Pancreas (tissue), 10 donors: ENCODE results near the gene ULK4. TPM values are rescaled to one million over a fixed set of nuclear protein-coding genes. Genes with fewer than 3 reads are reported as not detected.
A peak's percentile ranks its signal among the peaks of the same experiment; 100 is the strongest.

Experiments used
- ATAC-seq, 4 donors: fragments of 200-7000 bp; cut with Tn5 transposase; one replicate each; pipeline versions ENCODE4 v1.8.0 to v1.9.1; 2020; ENCODE audit warnings: mild to moderate bottlenecking in 4 of 4, moderate library complexity in 4 of 4
- DNase-seq, 6 donors: peaks; one replicate each; pipeline ENCODE4 v3.0.0-alpha.2; 2020
- FAIRE-seq: peaks from 2 replicates; lab custom pipeline; 2012; peaks lifted over from hg19 to GRCh38; lab: Jason Lieb, UNC
- H3K27ac ChIP-seq, 4 donors: fragments of 200-600 bp; sonication (generic); 1 replicate in 3 of 4; 2 replicates in 1 of 4; pipeline versions ENCODE4 v1.5.0 to v1.8.0; 2020
- H3K27me3 ChIP-seq, 4 donors: fragments of 200-600 bp; one replicate each; pipeline ENCODE4 v1.8.0; 2021
- H3K36me3 ChIP-seq, 3 donors: fragments of 200-600 bp; sonication (generic) in 1 of 3; one replicate each; pipeline versions ENCODE4 v1.5.0 to v1.8.0; 2020 to 2021
- H3K4me1 ChIP-seq, 3 donors: fragments of 200-600 bp; one replicate each; pipeline ENCODE4 v1.8.0; 2021
- H3K4me3 ChIP-seq, 4 donors: fragments of 200-600 bp; sonication (generic) in 2 of 4; one replicate each; pipeline versions ENCODE4 v1.5.0 to v1.8.0; 2020 to 2021
- H3K9me3 ChIP-seq, 4 donors: fragments of 200-600 bp; one replicate each; pipeline ENCODE4 v1.8.0; 2021
- WGBS, 2 donors: extraction: QIAGEN DNeasy Blood & Tissue Kit; methylation state at CpG; one replicate each; pipeline ENCODE4 v1.1.7; 2013; 5-methylcytosine and 5-hydroxymethylcytosine counted together
- intact Hi-C, 3 donors: fragments of 100-400 bp; cut with DNase I; formaldehyde crosslinking; loops; one replicate each; pipeline versions ENCODE4 v1.11.1 to v1.14.2; 2022
- polyA plus RNA-seq, 2 donors: library from polyadenylated mRNA; stranded (reverse); fragments of 200-250 nt; gene quantifications; one replicate each; pipeline ENCODE4 v1.2.3, GENCODE V29; 2013
- total RNA-seq, 6 donors: library from RNA; stranded (reverse); fragmentation: NEBNext Ultra II Directional in 4 of 6; extraction: Animal tissue kit (Norgen Biotek cat#: 25700) in 4 of 6; gene quantifications; one replicate each; pipeline versions ENCODE4 v1.2.1 to v1.2.4, GENCODE V29; 2021 to 2023
- TF ChIP-seq, protein P1 (sequence below), 4 donors: fragments of 200-600 bp; sonication (generic) in 3 of 4; IDR thresholded peaks; one replicate each; pipeline versions ENCODE4 v1.5.0 to v1.8.0; 2021; ENCODE audit warnings: antibody characterized with exemption in 4 of 4
- donor health status: healthy with polysubstance abuse.
- donor health status: DM: no; HTN: no; CAD: no; lungs with moderate emphysema.
- donor health status: DM: no; HTN: no; CAD: no.
- donor health status: control.
- donor health status: control.
- donor health status: Bipolar disorder and iron deficiency.
- donor health status: DM: yes; HTN: yes; CAD: no.
- donor health status: DM: no; HTN: no; CAD: no.
- donor health status: DM: no; HTN: no; CAD: no.
- donor health status: DM: yes; HTN: yes; CAD: no.

The ULK4 gene
- total and polyA plus RNA-seq, 8 donors = 2.3 to 8.6 (median 4.2) TPM

DNA sequence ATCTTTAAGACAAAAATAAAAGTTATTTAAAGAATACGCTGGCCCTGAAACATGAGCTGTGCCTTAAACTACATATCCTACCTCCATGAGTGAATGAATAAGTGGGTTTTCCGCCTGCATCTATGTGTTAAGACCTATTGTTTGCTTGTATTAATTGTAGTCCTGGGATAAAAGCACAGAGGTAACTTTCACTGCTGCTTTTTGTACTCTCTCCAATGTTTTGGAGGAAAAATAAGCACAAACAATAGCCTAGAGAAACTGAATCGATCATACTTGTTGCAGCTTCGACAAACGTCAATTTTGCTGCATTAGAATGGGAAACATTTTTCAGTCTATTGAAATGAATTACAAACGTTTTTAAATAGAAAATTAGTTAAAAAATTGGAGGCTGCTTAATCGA is 763.9 kb downstream of the ULK4 start:
- 71 to 76% methylated on average over 7 of the region's 7 CpGs for WGBS, 2 donors
- intact Hi-C loops = no loop called here
- H3K27ac ChIP-seq = no peak overlapping the region

More for the DNA sequence above, 763.9 kb downstream of the ULK4 start:
- no peaks in the 10 kb centered on the region for H3K36me3 ChIP-seq
- H3K4me3 ChIP-seq = peak overlapping the region in 1 of 4 donors; percentile 79
- TF ChIP-seq, protein P1, sequence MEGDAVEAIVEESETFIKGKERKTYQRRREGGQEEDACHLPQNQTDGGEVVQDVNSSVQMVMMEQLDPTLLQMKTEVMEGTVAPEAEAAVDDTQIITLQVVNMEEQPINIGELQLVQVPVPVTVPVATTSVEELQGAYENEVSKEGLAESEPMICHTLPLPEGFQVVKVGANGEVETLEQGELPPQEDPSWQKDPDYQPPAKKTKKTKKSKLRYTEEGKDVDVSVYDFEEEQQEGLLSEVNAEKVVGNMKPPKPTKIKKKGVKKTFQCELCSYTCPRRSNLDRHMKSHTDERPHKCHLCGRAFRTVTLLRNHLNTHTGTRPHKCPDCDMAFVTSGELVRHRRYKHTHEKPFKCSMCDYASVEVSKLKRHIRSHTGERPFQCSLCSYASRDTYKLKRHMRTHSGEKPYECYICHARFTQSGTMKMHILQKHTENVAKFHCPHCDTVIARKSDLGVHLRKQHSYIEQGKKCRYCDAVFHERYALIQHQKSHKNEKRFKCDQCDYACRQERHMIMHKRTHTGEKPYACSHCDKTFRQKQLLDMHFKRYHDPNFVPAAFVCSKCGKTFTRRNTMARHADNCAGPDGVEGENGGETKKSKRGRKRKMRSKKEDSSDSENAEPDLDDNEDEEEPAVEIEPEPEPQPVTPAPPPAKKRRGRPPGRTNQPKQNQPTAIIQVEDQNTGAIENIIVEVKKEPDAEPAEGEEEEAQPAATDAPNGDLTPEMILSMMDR (IDR thresholded peaks at IDR 0.05) = no peak
- FAIRE-seq (no peak), ATAC-seq (no peak), DNase-seq (no peak)
- H3K27me3 ChIP-seq = no peaks in the 10 kb centered on the region
- peaks cover 1 to 14% (median 8%) of the 10 kb centered on the region in 3 donors for H3K4me1 ChIP-seq
- no peaks in the 10 kb centered on the region for H3K9me3 ChIP-seq

Other genes starting within 250 kb of the ULK4 start
- 10 to 100 TPM in 4 of 6 donors, 1 to 10 TPM in 2; 9.3 to 24.3 (median 11.7) TPM for gene TRAK1, start 129.3 kb upstream of the ULK4 start, total RNA-seq
- 10 to 100 TPM; 10.6 to 19.7 TPM for gene TRAK1, start 129.3 kb upstream of the ULK4 start, polyA plus RNA-seq